ENCODE measurements around the gene WNK4.

DNA sequence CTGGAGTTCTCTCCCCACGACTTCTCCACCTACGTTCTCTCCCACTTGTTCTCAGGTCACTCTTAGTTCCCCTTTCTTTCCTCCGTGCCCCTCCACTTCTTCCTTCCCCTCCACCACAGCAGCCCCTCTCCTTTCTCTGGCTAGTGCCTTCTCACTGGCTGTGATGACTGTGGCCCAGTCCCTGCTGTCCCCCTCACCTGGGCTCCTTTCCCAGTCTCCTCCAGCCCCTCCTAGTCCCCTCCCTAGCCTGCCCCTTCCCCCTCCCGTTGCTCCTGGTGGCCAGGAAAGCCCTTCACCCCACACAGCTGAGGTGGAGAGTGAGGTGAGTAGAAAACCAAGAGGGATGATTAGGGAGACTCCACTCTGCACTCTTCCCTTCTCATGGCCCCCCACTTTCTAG lies 14.7 kb downstream of the WNK4 start:
- TF ChIP-seq, protein P1, sequence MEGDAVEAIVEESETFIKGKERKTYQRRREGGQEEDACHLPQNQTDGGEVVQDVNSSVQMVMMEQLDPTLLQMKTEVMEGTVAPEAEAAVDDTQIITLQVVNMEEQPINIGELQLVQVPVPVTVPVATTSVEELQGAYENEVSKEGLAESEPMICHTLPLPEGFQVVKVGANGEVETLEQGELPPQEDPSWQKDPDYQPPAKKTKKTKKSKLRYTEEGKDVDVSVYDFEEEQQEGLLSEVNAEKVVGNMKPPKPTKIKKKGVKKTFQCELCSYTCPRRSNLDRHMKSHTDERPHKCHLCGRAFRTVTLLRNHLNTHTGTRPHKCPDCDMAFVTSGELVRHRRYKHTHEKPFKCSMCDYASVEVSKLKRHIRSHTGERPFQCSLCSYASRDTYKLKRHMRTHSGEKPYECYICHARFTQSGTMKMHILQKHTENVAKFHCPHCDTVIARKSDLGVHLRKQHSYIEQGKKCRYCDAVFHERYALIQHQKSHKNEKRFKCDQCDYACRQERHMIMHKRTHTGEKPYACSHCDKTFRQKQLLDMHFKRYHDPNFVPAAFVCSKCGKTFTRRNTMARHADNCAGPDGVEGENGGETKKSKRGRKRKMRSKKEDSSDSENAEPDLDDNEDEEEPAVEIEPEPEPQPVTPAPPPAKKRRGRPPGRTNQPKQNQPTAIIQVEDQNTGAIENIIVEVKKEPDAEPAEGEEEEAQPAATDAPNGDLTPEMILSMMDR (IDR thresholded peaks at IDR 0.05; ENCODE audit: poor library complexity, severe bottlenecking) = no peak
- TF ChIP-seq POLR2AphosphoS5 (IDR thresholded peaks at IDR 0.05) = no peak
- no peak for TF ChIP-seq EZH2 (IDR thresholded peaks at IDR 0.05; ENCODE audit: borderline replicate concordance, insufficient read depth, low read length, poor library complexity, severe bottlenecking)
- no peak for TF ChIP-seq MXI1 (conservative IDR thresholded peaks at IDR 0.05; ENCODE audit: poor library complexity, severe bottlenecking)
- no peak for TF ChIP-seq SMC3 (conservative IDR thresholded peaks at IDR 0.05; ENCODE audit: poor library complexity)
- TF ChIP-seq EP300 (conservative IDR thresholded peaks at IDR 0.05; ENCODE audit: poor library complexity, severe bottlenecking) = no peak
- no peak for TF ChIP-seq RAD21 (conservative IDR thresholded peaks at IDR 0.05)
- no peak for TF ChIP-seq TAF1 (IDR thresholded peaks at IDR 0.05; ENCODE audit: low read depth)
- TF ChIP-seq, protein P2, sequence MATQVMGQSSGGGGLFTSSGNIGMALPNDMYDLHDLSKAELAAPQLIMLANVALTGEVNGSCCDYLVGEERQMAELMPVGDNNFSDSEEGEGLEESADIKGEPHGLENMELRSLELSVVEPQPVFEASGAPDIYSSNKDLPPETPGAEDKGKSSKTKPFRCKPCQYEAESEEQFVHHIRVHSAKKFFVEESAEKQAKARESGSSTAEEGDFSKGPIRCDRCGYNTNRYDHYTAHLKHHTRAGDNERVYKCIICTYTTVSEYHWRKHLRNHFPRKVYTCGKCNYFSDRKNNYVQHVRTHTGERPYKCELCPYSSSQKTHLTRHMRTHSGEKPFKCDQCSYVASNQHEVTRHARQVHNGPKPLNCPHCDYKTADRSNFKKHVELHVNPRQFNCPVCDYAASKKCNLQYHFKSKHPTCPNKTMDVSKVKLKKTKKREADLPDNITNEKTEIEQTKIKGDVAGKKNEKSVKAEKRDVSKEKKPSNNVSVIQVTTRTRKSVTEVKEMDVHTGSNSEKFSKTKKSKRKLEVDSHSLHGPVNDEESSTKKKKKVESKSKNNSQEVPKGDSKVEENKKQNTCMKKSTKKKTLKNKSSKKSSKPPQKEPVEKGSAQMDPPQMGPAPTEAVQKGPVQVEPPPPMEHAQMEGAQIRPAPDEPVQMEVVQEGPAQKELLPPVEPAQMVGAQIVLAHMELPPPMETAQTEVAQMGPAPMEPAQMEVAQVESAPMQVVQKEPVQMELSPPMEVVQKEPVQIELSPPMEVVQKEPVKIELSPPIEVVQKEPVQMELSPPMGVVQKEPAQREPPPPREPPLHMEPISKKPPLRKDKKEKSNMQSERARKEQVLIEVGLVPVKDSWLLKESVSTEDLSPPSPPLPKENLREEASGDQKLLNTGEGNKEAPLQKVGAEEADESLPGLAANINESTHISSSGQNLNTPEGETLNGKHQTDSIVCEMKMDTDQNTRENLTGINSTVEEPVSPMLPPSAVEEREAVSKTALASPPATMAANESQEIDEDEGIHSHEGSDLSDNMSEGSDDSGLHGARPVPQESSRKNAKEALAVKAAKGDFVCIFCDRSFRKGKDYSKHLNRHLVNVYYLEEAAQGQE (IDR thresholded peaks at IDR 0.05; ENCODE audit: borderline replicate concordance) = no peak
